RPMI7951 (cell line): ENCODE data around the gene PGBD5. TPM values are rescaled to one million over a fixed set of nuclear protein-coding genes. Genes with fewer than 3 reads are reported as not detected.

ENCODE experiments used
- total RNA-seq: library from RNA; depleted of rRNA; stranded (reverse); fragments of >200 nt; shearing (Covaris generic); gene quantifications from 2 replicates; pipeline ENCODE4 v1.2.3, GENCODE V29; 2014; rRNA removed

The PGBD5 gene
- total RNA-seq, 1 experiment from 2014 or later = under 0.01 TPM

Other genes starting within 250 kb of the PGBD5 start
- gene COG2, start 216.1 kb upstream of the PGBD5 start, total RNA-seq = 16.5 and 20.3 TPM in 2 replicates